Colonic mucosa (tissue), 4 donors: Measurements from ENCODE around the gene SUSD1. TPM values are rescaled to one million over a fixed set of nuclear protein-coding genes. Genes with fewer than 3 reads are reported as not detected.
A peak's percentile ranks its signal among the peaks of the same experiment; 100 is the strongest.

Experiments
- DNase-seq: peaks from one replicate; pipeline ENCODE4 v3.0.0-alpha.2; 2020
- H3K27ac ChIP-seq: fragments of 200-600 bp; one replicate; pipeline ENCODE4 v1.8.0; 2021
- H3K27me3 ChIP-seq: fragments of 200-600 bp; one replicate; pipeline ENCODE4 v1.8.0; 2021
- H3K36me3 ChIP-seq: fragments of 200-600 bp; one replicate; pipeline ENCODE4 v1.8.0; 2021
- H3K4me1 ChIP-seq: fragments of 200-600 bp; one replicate; pipeline ENCODE4 v1.8.0; 2021; ENCODE audit warnings: mild to moderate bottlenecking
- H3K4me3 ChIP-seq: fragments of 200-600 bp; one replicate; pipeline ENCODE4 v1.8.0; 2021
- H3K9ac ChIP-seq, 2 donors: one replicate each; pipeline ENCODE4 v1.7.0; 2013; ENCODE audit warnings: control low read depth in 2 of 2, low read depth in 2 of 2, low read length in 2 of 2
- H3K9me3 ChIP-seq: fragments of 200-600 bp; one replicate; pipeline ENCODE4 v1.8.0; 2021
- CTCF ChIP-seq: fragments of 200-600 bp; IDR thresholded peaks from one replicate; pipeline ENCODE4 v1.8.0; 2022; ENCODE audit warnings: antibody characterized with exemption, mild to moderate bottlenecking
- intact Hi-C: fragments of 100-400 bp; cut with DNase I; formaldehyde crosslinking; loops from one replicate; pipeline ENCODE4 v1.14.1; 2022
- total RNA-seq, 2 donors: library from RNA; stranded (reverse); fragmentation: NEBNext Ultra II Directional in 1 of 2; extraction: Animal tissue kit (Norgen Biotek cat#: 25700) in 1 of 2; gene quantifications; one replicate each; pipeline ENCODE4 v1.2.1, GENCODE V29; 2021
- donor health status: healthy.
- donor health status: DM: no; HTN: no; CAD: no.
- donor health status: DM: no; HTN: no; CAD: no.

Gene SUSD1
- total RNA-seq, 2 donors from 2014 or later, result 23.3 to 25.1 TPM

GRCh38 chr9:112021742-112022141 is 153.4 kb downstream of the SUSD1 start:
- no peak for DNase-seq
- Histone ChIP-seq H3K4me1 (no peaks in the 10 kb centered on the region), H3K9ac (no peak overlapping the region), H3K9me3 (no peaks in the 10 kb centered on the region), H3K27me3 (no peaks in the 10 kb centered on the region), H3K27ac (no peak overlapping the region), H3K36me3 (no peaks in the 10 kb centered on the region), H3K4me3 (no peak overlapping the region)
- intact Hi-C loops, result no loop called here
- TF ChIP-seq CTCF, result no peak

- no peaks in the 10 kb centered on the region for H3K4me1 ChIP-seq
- no peak overlapping the region for H3K4me3 ChIP-seq
- H3K27ac ChIP-seq, result no peak overlapping the region
- intact Hi-C loops, result no loop called here
- H3K9me3 ChIP-seq, result no peaks in the 10 kb centered on the region
- TF ChIP-seq CTCF, result no peak
- peak; percentile 8 for DNase-seq
- H3K9ac ChIP-seq, result no peak overlapping the region
- H3K36me3 ChIP-seq, result no peaks in the 10 kb centered on the region
- no peaks in the 10 kb centered on the region for H3K27me3 ChIP-seq
Measured at GRCh38 chr9:112020680-112021596, 154.2 kb downstream of the SUSD1 start.

GRCh38 chr9:112017878-112018277 is 157.2 kb downstream of the SUSD1 start:
- no peak for DNase-seq
- H3K27ac ChIP-seq, result no peak overlapping the region
- intact Hi-C loops, result no loop called here
- no peaks in the 10 kb centered on the region for H3K9me3 ChIP-seq
- no peak for TF ChIP-seq CTCF
- no peak overlapping the region for H3K4me3 ChIP-seq
- H3K36me3 ChIP-seq, result no peaks in the 10 kb centered on the region
- no peaks in the 10 kb centered on the region for H3K4me1 ChIP-seq
- no peak overlapping the region for H3K9ac ChIP-seq
- no peaks in the 10 kb centered on the region for H3K27me3 ChIP-seq

- Histone ChIP-seq H3K9me3 (no peaks in the 10 kb centered on the region), H3K27me3 (no peaks in the 10 kb centered on the region), H3K36me3 (no peaks in the 10 kb centered on the region), H3K27ac (no peak overlapping the region), H3K9ac (no peak overlapping the region), H3K4me1 (peaks cover 4% of the 10 kb centered on the region), H3K4me3 (no peak overlapping the region)
- no peak for TF ChIP-seq CTCF
- no peak for DNase-seq
- intact Hi-C loops, result no loop called here
Measured at GRCh38 chr9:112015736-112016135, 159.4 kb downstream of the SUSD1 start.

GRCh38 chr9:112015149-112015548 is 159.9 kb downstream of the SUSD1 start:
- DNase-seq, result no peak
- Histone ChIP-seq H3K27ac (no peak overlapping the region), H3K4me1 (peaks cover 4% of the 10 kb centered on the region)

More at GRCh38 chr9:112015149-112015548, 159.9 kb downstream of the SUSD1 start:
- TF ChIP-seq CTCF, result no peak
- H3K9me3 ChIP-seq, result no peaks in the 10 kb centered on the region
- intact Hi-C loops, result no loop called here
- H3K27me3 ChIP-seq, result no peaks in the 10 kb centered on the region
- no peaks in the 10 kb centered on the region for H3K36me3 ChIP-seq
- no peak overlapping the region for H3K9ac ChIP-seq
- no peak overlapping the region for H3K4me3 ChIP-seq
